Effector memory CD4-positive, alpha-beta T cell (primary cell): Measurements from ENCODE around the gene BNC2.

ENCODE experiments used
- DNase-seq, 3 donors: peaks; one replicate each; pipeline ENCODE4 v3.0.0-alpha.2; 2020
- H3K27ac ChIP-seq: 2 replicates; pipeline ENCODE4 v1.7.0; 2013; ENCODE audit warnings: mild to moderate bottlenecking, low read length, moderate library complexity; ENCODE audit not compliant: insufficient read depth, poor library complexity, severe bottlenecking
- H3K27me3 ChIP-seq: replicated peaks from 2 replicates; pipeline ENCODE4 v1.7.0; 2013; ENCODE audit warnings: mild to moderate bottlenecking, low read length; ENCODE audit not compliant: insufficient read depth, control insufficient read depth, poor library complexity, severe bottlenecking
- H3K36me3 ChIP-seq: 2 replicates; pipeline ENCODE4 v1.7.0; 2013; ENCODE audit warnings: mild to moderate bottlenecking, low read length, moderate library complexity; ENCODE audit not compliant: control insufficient read depth, insufficient read depth
- H3K4me1 ChIP-seq: 2 replicates; pipeline ENCODE4 v1.7.0; 2013; ENCODE audit warnings: low read length, mild to moderate bottlenecking; ENCODE audit not compliant: control insufficient read depth, insufficient read depth, poor library complexity, severe bottlenecking
- H3K4me3 ChIP-seq: 2 replicates; pipeline ENCODE4 v1.7.0; 2013; ENCODE audit warnings: low read length, low read depth, mild to moderate bottlenecking; ENCODE audit not compliant: insufficient read depth, poor library complexity, severe bottlenecking
- H3K9me3 ChIP-seq: 2 replicates; pipeline ENCODE4 v1.7.0; 2013; ENCODE audit warnings: mild to moderate bottlenecking, low read length, moderate library complexity; ENCODE audit not compliant: control insufficient read depth

Gene BNC2

GRCh38 chr9:16771356-16771755 lies 99.1 kb downstream of the BNC2 start:
- Histone ChIP-seq H3K36me3 (no peaks in the 10 kb centered on the region), H3K9me3 (no peaks in the 10 kb centered on the region), H3K4me1 (no peaks in the 10 kb centered on the region)

GRCh38 chr9:16769291-16769690 lies 101.2 kb downstream of the BNC2 start:
- Histone ChIP-seq H3K9me3 (no peaks in the 10 kb centered on the region), H3K4me1 (no peaks in the 10 kb centered on the region), H3K36me3 (no peaks in the 10 kb centered on the region), H3K4me3 (no peak overlapping the region), H3K27ac (no peak overlapping the region), H3K27me3 (no peaks in the 10 kb centered on the region)
- DNase-seq: no peak

More at GRCh38 chr9:16771356-16771755, 99.1 kb downstream of the BNC2 start:
- no peak overlapping the region for H3K27ac ChIP-seq
- H3K27me3 ChIP-seq: no peaks in the 10 kb centered on the region
- no peak overlapping the region for H3K4me3 ChIP-seq
- no peak for DNase-seq

- H3K9me3 ChIP-seq: no peaks in the 10 kb centered on the region
- H3K27ac ChIP-seq: no peak overlapping the region
- H3K27me3 ChIP-seq: no peaks in the 10 kb centered on the region
- H3K4me3 ChIP-seq: no peak overlapping the region
- DNase-seq: no peak
- H3K36me3 ChIP-seq: no peaks in the 10 kb centered on the region
- no peaks in the 10 kb centered on the region for H3K4me1 ChIP-seq
Measured at GRCh38 chr9:16768816-16769215, 101.7 kb downstream of the BNC2 start.

- DNase-seq: no peak
- Histone ChIP-seq H3K4me1 (no peaks in the 10 kb centered on the region), H3K27me3 (no peaks in the 10 kb centered on the region), H3K4me3 (no peak overlapping the region), H3K36me3 (no peaks in the 10 kb centered on the region), H3K9me3 (no peaks in the 10 kb centered on the region), H3K27ac (no peak overlapping the region)
Measured at GRCh38 chr9:16767366-16767765, 103.1 kb downstream of the BNC2 start.

- Histone ChIP-seq H3K9me3 (no peaks in the 10 kb centered on the region), H3K4me1 (no peaks in the 10 kb centered on the region), H3K4me3 (no peak overlapping the region), H3K36me3 (no peaks in the 10 kb centered on the region), H3K27me3 (no peaks in the 10 kb centered on the region), H3K27ac (no peak overlapping the region)
- DNase-seq: no peak
Measured at GRCh38 chr9:16763946-16764345, 106.5 kb downstream of the BNC2 start.

GRCh38 chr9:16755467-16756160 lies 114.9 kb downstream of the BNC2 start:
- Histone ChIP-seq H3K27ac (no peak overlapping the region), H3K27me3 (no peaks in the 10 kb centered on the region), H3K9me3 (no peaks in the 10 kb centered on the region), H3K36me3 (no peaks in the 10 kb centered on the region), H3K4me1 (no peaks in the 10 kb centered on the region), H3K4me3 (no peak overlapping the region)
- DNase-seq: no peak

- no peak for DNase-seq
- H3K27me3 ChIP-seq: no peaks in the 10 kb centered on the region
- H3K9me3 ChIP-seq: no peaks in the 10 kb centered on the region
- no peak overlapping the region for H3K4me3 ChIP-seq
- no peak overlapping the region for H3K27ac ChIP-seq
- H3K4me1 ChIP-seq: no peaks in the 10 kb centered on the region
- no peaks in the 10 kb centered on the region for H3K36me3 ChIP-seq
Measured at GRCh38 chr9:16754662-16755061, 115.8 kb downstream of the BNC2 start.

- Histone ChIP-seq H3K36me3 (no peaks in the 10 kb centered on the region), H3K4me3 (no peak overlapping the region), H3K4me1 (no peaks in the 10 kb centered on the region), H3K27ac (no peak overlapping the region), H3K27me3 (no peaks in the 10 kb centered on the region), H3K9me3 (no peaks in the 10 kb centered on the region)
- no peak for DNase-seq
Measured at GRCh38 chr9:16753256-16753655, 117.2 kb downstream of the BNC2 start.

GRCh38 chr9:16752601-16753000 lies 117.9 kb downstream of the BNC2 start:
- no peak overlapping the region for H3K4me3 ChIP-seq
- DNase-seq: no peak
- no peak overlapping the region for H3K27ac ChIP-seq
- H3K9me3 ChIP-seq: no peaks in the 10 kb centered on the region
- no peaks in the 10 kb centered on the region for H3K27me3 ChIP-seq
- H3K4me1 ChIP-seq: no peaks in the 10 kb centered on the region
- H3K36me3 ChIP-seq: no peaks in the 10 kb centered on the region

- no peak overlapping the region for H3K27ac ChIP-seq
- no peaks in the 10 kb centered on the region for H3K9me3 ChIP-seq
- H3K4me3 ChIP-seq: no peak overlapping the region
- no peaks in the 10 kb centered on the region for H3K4me1 ChIP-seq
- no peaks in the 10 kb centered on the region for H3K36me3 ChIP-seq
- DNase-seq: no peak
- H3K27me3 ChIP-seq: no peaks in the 10 kb centered on the region
Measured at GRCh38 chr9:16750553-16750952, 119.9 kb downstream of the BNC2 start.
